Breast epithelium (tissue), 3 donors: ENCODE measurements around the gene PPM1H.

Source experiments
- POLR2AphosphoS5 ChIP-seq, 3 donors: sonication (generic); formaldehyde crosslinking; IDR thresholded peaks; one replicate each; pipeline ENCODE4 v1.6.1; 2017; ENCODE audit warnings: antibody characterized with exemption in 3 of 3
- TF ChIP-seq, protein P1 (sequence below), 3 donors: fragments of 450-650 bp; IDR thresholded peaks; one replicate each; pipeline ENCODE4 v1.5.1; 2016 to 2017; ENCODE audit warnings: antibody characterized with exemption in 3 of 3, mild to moderate bottlenecking in 3 of 3, moderate library complexity in 3 of 3

DNA sequence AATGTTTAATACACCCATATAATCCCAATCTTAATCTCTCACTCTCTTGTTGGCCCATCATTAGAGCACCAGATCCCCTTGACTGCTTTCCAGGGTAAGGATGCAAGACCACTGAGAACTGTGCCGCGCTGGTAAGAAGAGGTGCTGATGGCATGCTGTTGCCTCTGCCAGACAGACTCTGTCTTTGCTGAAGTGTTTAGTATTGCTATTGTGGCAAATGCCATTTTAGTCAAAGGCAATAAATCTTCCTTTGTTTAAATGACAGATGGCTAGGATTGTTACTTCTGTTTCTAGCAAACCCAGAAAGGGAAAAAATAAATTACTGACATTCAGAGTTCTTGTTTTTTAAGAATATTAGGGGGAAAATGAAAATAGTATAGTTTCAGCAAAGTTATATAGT is 316.0 kb downstream of the PPM1H start:
- no peak for TF ChIP-seq POLR2AphosphoS5 (IDR thresholded peaks at IDR 0.05)
- TF ChIP-seq, protein P1, sequence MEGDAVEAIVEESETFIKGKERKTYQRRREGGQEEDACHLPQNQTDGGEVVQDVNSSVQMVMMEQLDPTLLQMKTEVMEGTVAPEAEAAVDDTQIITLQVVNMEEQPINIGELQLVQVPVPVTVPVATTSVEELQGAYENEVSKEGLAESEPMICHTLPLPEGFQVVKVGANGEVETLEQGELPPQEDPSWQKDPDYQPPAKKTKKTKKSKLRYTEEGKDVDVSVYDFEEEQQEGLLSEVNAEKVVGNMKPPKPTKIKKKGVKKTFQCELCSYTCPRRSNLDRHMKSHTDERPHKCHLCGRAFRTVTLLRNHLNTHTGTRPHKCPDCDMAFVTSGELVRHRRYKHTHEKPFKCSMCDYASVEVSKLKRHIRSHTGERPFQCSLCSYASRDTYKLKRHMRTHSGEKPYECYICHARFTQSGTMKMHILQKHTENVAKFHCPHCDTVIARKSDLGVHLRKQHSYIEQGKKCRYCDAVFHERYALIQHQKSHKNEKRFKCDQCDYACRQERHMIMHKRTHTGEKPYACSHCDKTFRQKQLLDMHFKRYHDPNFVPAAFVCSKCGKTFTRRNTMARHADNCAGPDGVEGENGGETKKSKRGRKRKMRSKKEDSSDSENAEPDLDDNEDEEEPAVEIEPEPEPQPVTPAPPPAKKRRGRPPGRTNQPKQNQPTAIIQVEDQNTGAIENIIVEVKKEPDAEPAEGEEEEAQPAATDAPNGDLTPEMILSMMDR (IDR thresholded peaks at IDR 0.05) = no peak
